Activated T-cell treated with anti-CD3 and anti-CD28 coated beads for 1 hour (primary cell): Measurements from ENCODE around the gene MKRN2.
"Not testable (repeated sequence)": the region's sequence is repeated elsewhere in the genome, so short reads cannot be mapped to it uniquely, and the experiment has no call there.

Source experiments
- DNase-seq: peaks from one replicate; pipeline ENCODE4 v3.0.0-alpha.2; 2020; ENCODE audit warnings: low read depth

The MKRN2 gene

GRCh38 chr3:12588039-12589009, 31.4 kb downstream of the MKRN2 start:
- no peak for DNase-seq

- DNase-seq = no peak
Observed at GRCh38 chr3:12590096-12590495, 33.2 kb downstream of the MKRN2 start.

DNA sequence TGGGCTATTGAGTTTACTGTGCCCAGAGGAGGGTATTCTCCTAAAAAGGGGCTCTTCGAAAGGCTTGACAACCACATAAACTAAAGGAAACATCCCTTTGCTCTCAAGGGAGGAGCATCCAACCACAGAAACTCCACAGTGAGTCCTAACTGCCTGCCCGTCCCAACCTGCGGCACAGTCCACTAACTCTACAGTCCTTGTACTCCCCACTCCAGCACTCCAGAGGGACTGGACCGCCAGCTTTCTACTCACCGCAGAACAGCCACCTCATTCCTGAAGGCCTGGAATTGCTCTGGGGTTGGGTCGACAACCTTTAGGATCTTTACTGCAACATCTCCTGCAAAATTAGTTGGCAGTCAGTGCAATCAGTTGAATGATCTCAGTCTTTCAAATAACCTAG, 34.6 kb downstream of the MKRN2 start:
- DNase-seq = no peak

- DNase-seq = no peak
Observed at GRCh38 chr3:12591997-12592715, 35.3 kb downstream of the MKRN2 start.

GRCh38 chr3:12593473-12593872, 36.6 kb downstream of the MKRN2 start:
- no peak for DNase-seq

GRCh38 chr3:12598890-12599289, 42.0 kb downstream of the MKRN2 start:
- DNase-seq = no peak

DNA sequence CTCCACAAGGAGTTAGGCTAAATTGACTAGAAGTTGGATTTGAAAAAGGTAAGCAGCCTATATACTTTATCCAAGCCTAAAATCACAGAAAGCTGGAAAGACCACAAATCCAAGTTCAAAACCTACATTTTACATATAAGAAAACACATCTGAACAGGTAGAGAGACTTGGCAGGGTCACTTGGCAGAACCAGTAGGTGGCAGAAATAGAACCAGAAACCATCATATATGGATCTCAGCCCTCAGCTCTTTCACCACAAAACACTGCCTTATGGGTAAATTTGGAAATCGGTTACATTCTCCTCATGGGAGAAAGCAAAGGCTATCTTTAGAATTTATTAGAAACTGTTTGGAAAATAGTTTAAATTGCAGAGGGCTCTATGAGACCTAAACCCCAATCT, 44.2 kb downstream of the MKRN2 start:
- DNase-seq = no peak

DNA sequence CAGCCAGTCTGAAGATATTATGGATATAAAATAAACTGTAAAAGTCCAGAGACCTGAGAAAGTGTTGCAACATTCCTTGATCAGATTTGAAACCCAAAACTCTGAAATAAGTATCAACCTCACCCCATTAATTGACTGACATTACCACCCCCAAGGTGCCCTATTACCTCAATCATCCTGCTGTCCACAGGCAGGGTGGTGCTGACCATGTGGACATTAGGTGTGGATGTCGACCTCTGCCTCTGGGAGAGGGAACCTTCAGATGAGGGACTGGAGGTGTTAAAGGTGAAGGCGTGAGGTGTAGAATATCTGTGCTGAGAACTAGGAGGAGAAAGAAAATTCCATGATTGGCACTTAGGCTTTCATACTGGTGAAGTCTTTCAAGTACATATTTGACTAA, 47.1 kb downstream of the MKRN2 start:
- DNase-seq = no peak

GRCh38 chr3:12608376-12608775, 51.5 kb downstream of the MKRN2 start:
- no peak for DNase-seq

GRCh38 chr3:12611117-12611516, 54.2 kb downstream of the MKRN2 start:
- no peak for DNase-seq

- no peak for DNase-seq
Observed at GRCh38 chr3:12612514-12613226, 55.8 kb downstream of the MKRN2 start.

GRCh38 chr3:12613250-12613649, 56.4 kb downstream of the MKRN2 start:
- no peak for DNase-seq

GRCh38 chr3:12615266-12615665, 58.4 kb downstream of the MKRN2 start:
- no peak for DNase-seq

DNA sequence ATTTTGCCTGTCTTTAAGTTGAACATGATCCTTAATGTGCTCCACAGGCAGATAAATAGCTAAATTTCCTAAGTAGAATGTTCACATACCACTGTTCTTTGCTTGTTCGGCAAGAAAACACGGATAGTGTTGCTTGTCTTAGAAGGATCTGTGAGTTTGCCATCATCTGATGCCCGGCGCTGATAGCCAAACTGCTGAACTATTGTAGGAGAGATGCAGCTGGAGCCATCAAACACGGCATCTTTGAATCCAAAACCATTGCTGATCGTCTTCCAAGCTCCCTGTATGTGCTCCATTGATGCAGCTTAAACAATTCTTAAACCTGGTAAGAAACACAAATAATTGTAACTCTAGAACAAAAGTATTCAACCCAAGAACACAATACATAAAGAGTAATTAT, 61.5 kb downstream of the MKRN2 start:
- no peak for DNase-seq

- no peak for DNase-seq
Observed at GRCh38 chr3:12620305-12620704, 63.4 kb downstream of the MKRN2 start.

DNA sequence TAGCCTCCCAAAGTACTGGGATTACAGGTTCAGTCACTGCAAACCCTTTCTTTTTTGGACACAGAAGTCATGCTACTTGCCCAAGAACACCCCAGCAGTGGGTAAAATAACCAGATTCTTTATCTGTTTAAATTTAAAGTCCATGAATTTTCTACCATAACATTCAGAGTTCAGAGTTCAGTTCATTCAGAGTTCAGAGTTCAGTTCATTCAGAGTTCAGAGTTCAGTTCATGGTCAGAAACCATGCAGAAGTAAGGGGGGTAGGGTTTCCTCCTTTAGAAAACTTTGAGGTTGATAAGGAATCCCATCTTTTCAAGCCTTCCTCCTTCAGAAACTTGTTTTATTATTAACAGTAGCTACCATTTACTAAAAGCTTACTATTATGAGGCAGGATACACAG, 63.8 kb downstream of the MKRN2 start:
- no peak for DNase-seq

- DNase-seq = no peak
Observed at GRCh38 chr3:12622335-12622734, 65.4 kb downstream of the MKRN2 start.

GRCh38 chr3:12624056-12624455, 67.2 kb downstream of the MKRN2 start:
- DNase-seq = no peak

- DNase-seq = not testable (repeated sequence)
Observed at GRCh38 chr3:12624964-12625363, 68.1 kb downstream of the MKRN2 start.

GRCh38 chr3:12627370-12627769, 70.5 kb downstream of the MKRN2 start:
- DNase-seq = no peak

- DNase-seq = no peak
Observed at GRCh38 chr3:12628813-12629212, 71.9 kb downstream of the MKRN2 start.

DNA sequence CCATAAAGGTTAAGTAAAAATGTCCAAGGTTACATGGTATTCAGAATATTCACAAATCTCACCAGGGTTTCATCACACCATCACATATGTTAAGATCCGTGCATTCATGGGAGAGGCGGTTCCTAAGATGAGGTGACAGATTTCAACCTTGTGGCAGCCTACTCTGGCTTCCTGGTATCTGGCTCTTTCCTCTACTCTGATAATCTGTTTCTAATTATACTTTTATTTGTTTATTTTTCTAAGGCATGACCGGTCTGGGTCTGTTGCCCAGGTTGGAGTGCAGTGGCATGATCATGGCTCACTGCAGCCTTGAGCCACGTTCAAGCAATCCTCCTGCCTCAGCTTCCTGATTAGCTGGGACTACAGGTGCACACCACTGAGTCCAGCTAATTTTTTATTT, 72.7 kb downstream of the MKRN2 start:
- DNase-seq = no peak

- no peak for DNase-seq
Observed at GRCh38 chr3:12630292-12630691, 73.4 kb downstream of the MKRN2 start.
